Endodermal cell (in vitro differentiated cells): ENCODE results near the gene DGKQ. TPM values are rescaled to one million over a fixed set of nuclear protein-coding genes. Genes with fewer than 3 reads are reported as not detected.
A peak's percentile ranks its signal among the peaks of the same experiment; 100 is the strongest.

Source experiments
- DNase-seq: peaks from one replicate; pipeline ENCODE4 v3.0.0-alpha.2; 2017
- H3K27ac ChIP-seq: 2 replicates; pipeline ENCODE4 v1.5.1; 2013; ENCODE audit warnings: mild to moderate bottlenecking, low read depth, low read length, moderate library complexity
- H3K27me3 ChIP-seq: 2 replicates; pipeline ENCODE4 v1.6.1; 2013; ENCODE audit warnings: mild to moderate bottlenecking, low read length, moderate library complexity; ENCODE audit not compliant: insufficient read depth, control insufficient read depth, poor library complexity, severe bottlenecking
- H3K36me3 ChIP-seq: 2 replicates; pipeline ENCODE4 v1.7.0; 2013; ENCODE audit warnings: mild to moderate bottlenecking, low read length, moderate library complexity; ENCODE audit not compliant: control insufficient read depth, insufficient read depth
- H3K4me1 ChIP-seq: one replicate; pipeline ENCODE4 v1.7.0; 2013; ENCODE audit warnings: low read length; ENCODE audit not compliant: control insufficient read depth, insufficient read depth
- H3K4me3 ChIP-seq: 2 replicates; pipeline ENCODE4 v1.5.1; 2013; ENCODE audit warnings: mild to moderate bottlenecking, low read length, moderate library complexity
- H3K9ac ChIP-seq: 2 replicates; pipeline ENCODE4 v1.6.1; 2013; ENCODE audit warnings: mild to moderate bottlenecking, low read length, moderate library complexity; ENCODE audit not compliant: poor library complexity, severe bottlenecking; ENCODE audit errors: extremely low read depth
- H3K9me3 ChIP-seq: 2 replicates; pipeline ENCODE4 v1.6.1; 2013; ENCODE audit warnings: mild to moderate bottlenecking, low read length, moderate library complexity; ENCODE audit not compliant: control insufficient read depth
- H3K27ac Mint-ChIP-seq: 2 replicates; pipeline ENCODE4 v1.8.0; 2020; ENCODE audit warnings: mixed read lengths
- H3K27me3 Mint-ChIP-seq: 2 replicates; pipeline ENCODE4 v1.8.0; 2021; ENCODE audit warnings: mild to moderate bottlenecking, mixed read lengths; ENCODE audit not compliant: insufficient read depth
- H3K36me3 Mint-ChIP-seq: 2 replicates; pipeline ENCODE4 v1.8.0; 2020; ENCODE audit warnings: low read depth, mixed read lengths
- H3K4me1 Mint-ChIP-seq: 2 replicates; pipeline ENCODE4 v1.8.0; 2020; ENCODE audit warnings: mixed read lengths
- H3K4me3 Mint-ChIP-seq: 2 replicates; pipeline ENCODE4 v1.8.0; 2020; ENCODE audit warnings: mild to moderate bottlenecking, moderate library complexity, mixed read lengths
- H3K9me3 Mint-ChIP-seq: 2 replicates; pipeline ENCODE4 v1.8.0; 2020; ENCODE audit warnings: mild to moderate bottlenecking, mixed read lengths
- CTCF ChIP-seq: fragments of 200-600 bp; sonication (generic); conservative IDR thresholded peaks from 2 replicates; pipeline ENCODE4 v1.5.0; 2021; ENCODE audit warnings: antibody characterized with exemption, mild to moderate bottlenecking
- WGBS, 2 experiments: methylation state at CpG; one replicate each; pipeline versions ENCODE4 v1.1.5 to v1.1.7; 2013; ENCODE audit warnings: missing lambda C conversion rate in 2 of 2, mixed read lengths in 1 of 2; ENCODE audit not compliant: insufficient coverage in 1 of 2, insufficient read length in 1 of 2; 5-methylcytosine and 5-hydroxymethylcytosine counted together
- total RNA-seq, 2 donors: library from RNA; stranded (reverse); fragmentation: NEBNext Ultra II Directional in 1 of 2; extraction: Animal tissue kit (Norgen Biotek cat#: 25700) in 1 of 2; gene quantifications; 2 replicates in 1 of 2; 3 replicates in 1 of 2; pipeline ENCODE4 v1.2.1, GENCODE V29; 2021

DGKQ gene
- total RNA-seq, 2 donors from 2014 or later, result 26.3 to 31.1 TPM

- WGBS, 2 experiments, result 97% methylated on average over 3 to 13 of the region's 13 CpGs
- H3K9ac ChIP-seq, result no peak overlapping the region
- no peak for TF ChIP-seq CTCF
Observed at GRCh38 chr4:953574-953915, 19.8 kb downstream of the DGKQ start.

DNA sequence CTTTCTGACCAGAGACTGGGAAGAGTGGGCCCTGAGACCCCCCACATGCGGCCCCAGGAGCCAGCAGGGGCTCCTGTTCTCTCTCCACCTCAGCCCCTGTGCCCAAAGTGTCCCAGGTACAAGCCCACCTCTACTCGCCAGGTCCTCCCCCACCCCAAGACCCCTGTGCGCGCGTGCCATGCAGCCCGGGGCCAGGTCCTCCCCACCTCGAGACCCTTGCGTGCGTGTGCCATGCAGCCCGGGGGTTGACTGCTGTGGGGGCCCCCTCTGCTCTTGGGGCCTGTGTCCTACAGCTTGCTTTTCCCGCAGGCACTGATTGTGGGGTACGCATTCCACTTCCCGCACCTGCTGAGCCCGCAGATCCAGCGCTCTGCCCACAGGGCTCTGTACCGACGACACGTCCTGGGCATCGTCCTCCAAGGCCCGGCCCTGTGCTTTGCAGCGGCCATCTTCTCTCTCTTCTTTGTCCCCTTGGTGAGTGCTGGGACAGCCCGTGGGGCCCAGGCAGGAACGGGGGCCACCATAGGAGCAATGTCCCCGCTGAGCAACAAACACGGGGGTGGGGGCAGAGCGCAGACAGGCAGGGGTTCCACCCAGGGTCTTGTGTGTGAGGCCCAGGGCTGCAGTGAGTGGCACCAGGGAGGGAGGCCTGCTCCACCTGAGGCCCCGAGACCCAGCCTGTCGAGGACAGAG, 20.3 kb downstream of the DGKQ start:
- H3K27me3 Mint-ChIP-seq, result no peaks in the 10 kb centered on the region
- Histone ChIP-seq H3K27me3 (no peaks in the 10 kb centered on the region), H3K36me3 (no peaks in the 10 kb centered on the region), H3K4me3 (no peak overlapping the region), H3K9me3 (no peaks in the 10 kb centered on the region), H3K27ac (no peak overlapping the region), H3K4me1 (no peaks in the 10 kb centered on the region), H3K9ac (no peak overlapping the region)
- peaks cover 8% of the 10 kb centered on the region for H3K4me1 Mint-ChIP-seq
- no peak overlapping the region for H3K4me3 Mint-ChIP-seq
- H3K27ac Mint-ChIP-seq, result no peak overlapping the region
- peak; percentile 40 for DNase-seq
- TF ChIP-seq CTCF, result no peak
- H3K36me3 Mint-ChIP-seq, result peaks cover 15% of the 10 kb centered on the region
- 93 to 94% methylated on average over 22 to 28 of the region's 28 CpGs for WGBS, 2 experiments
- no peaks in the 10 kb centered on the region for H3K9me3 Mint-ChIP-seq

More at GRCh38 chr4:953574-953915, 19.8 kb downstream of the DGKQ start:
- no peaks in the 10 kb centered on the region for H3K4me1 ChIP-seq
- DNase-seq, result no peak
- no peak overlapping the region for H3K4me3 ChIP-seq
- no peaks in the 10 kb centered on the region for H3K27me3 ChIP-seq
- no peak overlapping the region for H3K27ac Mint-ChIP-seq
- no peaks in the 10 kb centered on the region for H3K27me3 Mint-ChIP-seq
- H3K27ac ChIP-seq, result no peak overlapping the region
- peaks cover 16% of the 10 kb centered on the region for H3K36me3 Mint-ChIP-seq
- H3K9me3 Mint-ChIP-seq, result no peaks in the 10 kb centered on the region
- H3K4me1 Mint-ChIP-seq, result peaks cover 3% of the 10 kb centered on the region
- no peak overlapping the region for H3K4me3 Mint-ChIP-seq
- no peaks in the 10 kb centered on the region for H3K36me3 ChIP-seq
- H3K9me3 ChIP-seq, result no peaks in the 10 kb centered on the region

DNA sequence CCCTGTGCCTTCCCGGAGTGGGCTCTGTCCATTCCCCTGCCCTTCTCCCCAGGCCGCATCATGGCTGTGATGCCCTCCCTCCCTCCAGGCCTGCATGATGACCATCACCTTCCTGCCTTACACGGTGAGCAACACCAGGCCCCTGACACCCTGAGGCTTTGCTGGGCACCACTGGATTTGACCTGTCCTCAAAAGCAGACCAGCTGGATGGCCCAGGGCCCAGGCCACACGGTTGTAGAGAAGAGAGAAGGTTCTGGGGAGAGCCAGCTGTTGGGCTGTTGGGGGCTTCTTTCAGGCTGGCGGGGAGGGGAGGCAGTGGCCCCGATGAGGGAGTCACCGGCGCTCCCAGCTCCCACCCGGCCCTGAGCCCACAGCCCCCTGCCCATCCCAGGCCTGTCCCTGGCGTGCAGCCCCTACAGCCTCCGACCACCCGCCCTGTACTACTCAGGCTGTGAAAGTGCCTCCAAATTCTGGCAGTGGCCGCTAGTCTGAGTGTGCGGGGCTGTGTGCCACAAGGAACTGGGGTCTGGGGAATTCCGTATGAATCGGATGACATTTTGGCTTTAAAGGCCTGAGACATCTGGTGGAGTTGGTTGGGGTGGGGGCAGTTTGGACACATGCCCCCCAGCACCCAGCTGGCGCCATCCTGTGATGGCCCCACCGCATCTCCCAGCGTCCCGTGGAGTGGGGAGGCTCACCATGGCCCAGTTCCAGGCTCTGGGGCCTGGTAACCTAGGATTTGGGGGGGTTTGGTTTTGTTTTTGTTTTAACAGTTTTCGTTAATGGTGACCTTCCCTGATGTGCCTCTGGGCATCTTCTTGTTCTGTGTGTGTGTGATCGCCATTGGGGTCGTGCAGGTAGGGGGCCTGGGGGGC, 21.5 kb downstream of the DGKQ start:
- peaks cover 13% of the 10 kb centered on the region for H3K36me3 Mint-ChIP-seq
- H3K4me3 ChIP-seq, result no peak overlapping the region
- H3K4me1 ChIP-seq, result no peaks in the 10 kb centered on the region
- no peak overlapping the region for H3K27ac Mint-ChIP-seq
- no peak overlapping the region for H3K9ac ChIP-seq
- no peaks in the 10 kb centered on the region for H3K9me3 ChIP-seq
- H3K27me3 ChIP-seq, result no peaks in the 10 kb centered on the region
- peaks cover 11% of the 10 kb centered on the region for H3K4me1 Mint-ChIP-seq
- no peaks in the 10 kb centered on the region for H3K36me3 ChIP-seq
- H3K27me3 Mint-ChIP-seq, result no peaks in the 10 kb centered on the region
- no peak overlapping the region for H3K4me3 Mint-ChIP-seq
- TF ChIP-seq CTCF, result no peak
- DNase-seq, result no peak
- no peaks in the 10 kb centered on the region for H3K9me3 Mint-ChIP-seq
- H3K27ac ChIP-seq, result no peak overlapping the region
- 92 to 94% methylated on average over 7 to 23 of the region's 23 CpGs for WGBS, 2 experiments
